ENCODE data around the gene IL24.

Gene IL24

GRCh38 chr1:206940588-206940936, 43.3 kb downstream of the IL24 start:
- Histone ChIP-seq H3K9ac (ENCODE audit: insufficient read length) (no peak overlapping the region), H3K27ac (no peak overlapping the region), H3K9me3 (ENCODE audit: low read depth, low read length) (no peaks in the 10 kb centered on the region), H3K4me3 (no peak overlapping the region), H3K36me3 (ENCODE audit: insufficient read depth, low read length) (no peaks in the 10 kb centered on the region)
- no peak for DNase-seq (ENCODE audit: low read depth, low spot score)
- TF ChIP-seq POLR2AphosphoS5 (IDR thresholded peaks at IDR 0.05; ENCODE audit: borderline replicate concordance, low read depth, low read length) (no peak), EZH2 (IDR thresholded peaks at IDR 0.05) (no peak), FOXP2 (optimal IDR thresholded peaks at IDR 0.05; ENCODE audit: control extremely low read depth, extremely low read length, insufficient read depth) (no peak)

- Histone ChIP-seq H3K9me3 (ENCODE audit: low read depth, low read length) (no peaks in the 10 kb centered on the region), H3K27ac (no peak overlapping the region), H3K4me3 (no peak overlapping the region), H3K9ac (ENCODE audit: insufficient read length) (no peak overlapping the region), H3K36me3 (ENCODE audit: insufficient read depth, low read length) (no peaks in the 10 kb centered on the region)
- DNase-seq (ENCODE audit: low read depth, low spot score), result no peak
- TF ChIP-seq FOXP2 (optimal IDR thresholded peaks at IDR 0.05; ENCODE audit: control extremely low read depth, extremely low read length, insufficient read depth) (no peak), POLR2AphosphoS5 (IDR thresholded peaks at IDR 0.05; ENCODE audit: borderline replicate concordance, low read depth, low read length) (no peak), EZH2 (IDR thresholded peaks at IDR 0.05) (no peak)
These were observed 44.6 kb downstream of the IL24 start for GRCh38 chr1:206941766-206942418.

- no peak overlapping the region for H3K27ac ChIP-seq
- H3K4me3 ChIP-seq, result no peak overlapping the region
- H3K9ac ChIP-seq (ENCODE audit: insufficient read length), result no peak overlapping the region
- TF ChIP-seq FOXP2 (optimal IDR thresholded peaks at IDR 0.05; ENCODE audit: control extremely low read depth, extremely low read length, insufficient read depth), result no peak
- TF ChIP-seq EZH2 (IDR thresholded peaks at IDR 0.05), result no peak
- TF ChIP-seq POLR2AphosphoS5 (IDR thresholded peaks at IDR 0.05; ENCODE audit: borderline replicate concordance, low read depth, low read length), result no peak
- no peaks in the 10 kb centered on the region for H3K9me3 ChIP-seq (ENCODE audit: low read depth, low read length)
- no peak for DNase-seq (ENCODE audit: low read depth, low spot score)
- H3K36me3 ChIP-seq (ENCODE audit: insufficient read depth, low read length), result no peaks in the 10 kb centered on the region
These were observed 47.5 kb downstream of the IL24 start for GRCh38 chr1:206944703-206945102.

- DNase-seq (ENCODE audit: low read depth, low spot score), result no peak
- no peaks in the 10 kb centered on the region for H3K9me3 ChIP-seq (ENCODE audit: low read depth, low read length)
- H3K36me3 ChIP-seq (ENCODE audit: insufficient read depth, low read length), result no peaks in the 10 kb centered on the region
- H3K9ac ChIP-seq (ENCODE audit: insufficient read length), result no peak overlapping the region
- H3K4me3 ChIP-seq, result no peak overlapping the region
- TF ChIP-seq EZH2 (IDR thresholded peaks at IDR 0.05), result no peak
- TF ChIP-seq FOXP2 (optimal IDR thresholded peaks at IDR 0.05; ENCODE audit: control extremely low read depth, extremely low read length, insufficient read depth), result no peak
- no peak for TF ChIP-seq POLR2AphosphoS5 (IDR thresholded peaks at IDR 0.05; ENCODE audit: borderline replicate concordance, low read depth, low read length)
- H3K27ac ChIP-seq, result no peak overlapping the region
These were observed 48.5 kb downstream of the IL24 start for GRCh38 chr1:206945779-206946178.

GRCh38 chr1:206946261-206946660, 49.0 kb downstream of the IL24 start, which contains the start of gene PIGR:
TSS of gene PIGR (minus strand) at chr1:206946466. CDS start at chr1:206940531, 5,935 bp downstream.
- no peak for TF ChIP-seq FOXP2 (optimal IDR thresholded peaks at IDR 0.05; ENCODE audit: control extremely low read depth, extremely low read length, insufficient read depth)
- TF ChIP-seq POLR2AphosphoS5 (IDR thresholded peaks at IDR 0.05; ENCODE audit: borderline replicate concordance, low read depth, low read length), result no peak
- no peak for TF ChIP-seq EZH2 (IDR thresholded peaks at IDR 0.05)
- no peaks in the 10 kb centered on the region for H3K9me3 ChIP-seq (ENCODE audit: low read depth, low read length)
- no peak within 1 kb of the TSS for H3K4me3 ChIP-seq
- no peak within 1 kb of the TSS for H3K9ac ChIP-seq (ENCODE audit: insufficient read length)
- no peaks in the 10 kb centered on the region for H3K36me3 ChIP-seq (ENCODE audit: insufficient read depth, low read length)
- no peak within 1 kb of the TSS for H3K27ac ChIP-seq
- DNase-seq (ENCODE audit: low read depth, low spot score), result no peak

- no peaks in the 10 kb centered on the region for H3K9me3 ChIP-seq (ENCODE audit: low read depth, low read length)
- no peak for TF ChIP-seq FOXP2 (optimal IDR thresholded peaks at IDR 0.05; ENCODE audit: control extremely low read depth, extremely low read length, insufficient read depth)
- H3K4me3 ChIP-seq, result no peak overlapping the region
- DNase-seq (ENCODE audit: low read depth, low spot score), result no peak
- H3K36me3 ChIP-seq (ENCODE audit: insufficient read depth, low read length), result no peaks in the 10 kb centered on the region
- H3K9ac ChIP-seq (ENCODE audit: insufficient read length), result no peak overlapping the region
- H3K27ac ChIP-seq, result no peak overlapping the region
These were observed 50.0 kb downstream of the IL24 start for GRCh38 chr1:206947255-206947654.

- H3K36me3 ChIP-seq (ENCODE audit: insufficient read depth, low read length), result no peaks in the 10 kb centered on the region
- H3K27ac ChIP-seq, result no peak overlapping the region
- DNase-seq (ENCODE audit: low read depth, low spot score), result no peak
- no peak overlapping the region for H3K4me3 ChIP-seq
- TF ChIP-seq POLR2AphosphoS5 (IDR thresholded peaks at IDR 0.05; ENCODE audit: borderline replicate concordance, low read depth, low read length) (no peak), EZH2 (IDR thresholded peaks at IDR 0.05) (no peak), FOXP2 (optimal IDR thresholded peaks at IDR 0.05; ENCODE audit: control extremely low read depth, extremely low read length, insufficient read depth) (no peak)
- H3K9me3 ChIP-seq (ENCODE audit: low read depth, low read length), result no peaks in the 10 kb centered on the region
- no peak overlapping the region for H3K9ac ChIP-seq (ENCODE audit: insufficient read length)
These were observed 52.0 kb downstream of the IL24 start for GRCh38 chr1:206949208-206949607.

GRCh38 chr1:206949641-206950040, 52.4 kb downstream of the IL24 start:
- H3K36me3 ChIP-seq (ENCODE audit: insufficient read depth, low read length), result no peaks in the 10 kb centered on the region
- no peak overlapping the region for H3K9ac ChIP-seq (ENCODE audit: insufficient read length)
- H3K4me3 ChIP-seq, result no peak overlapping the region
- no peak for TF ChIP-seq EZH2 (IDR thresholded peaks at IDR 0.05)
- TF ChIP-seq FOXP2 (optimal IDR thresholded peaks at IDR 0.05; ENCODE audit: control extremely low read depth, extremely low read length, insufficient read depth), result no peak
- TF ChIP-seq POLR2AphosphoS5 (IDR thresholded peaks at IDR 0.05; ENCODE audit: borderline replicate concordance, low read depth, low read length), result no peak
- no peak overlapping the region for H3K27ac ChIP-seq
- H3K9me3 ChIP-seq (ENCODE audit: low read depth, low read length), result no peaks in the 10 kb centered on the region
- DNase-seq (ENCODE audit: low read depth, low spot score), result no peak

Data from SK-N-MC (cell line).